Measurements from ENCODE around the gene PTGER2.

The PTGER2 gene, protein sequence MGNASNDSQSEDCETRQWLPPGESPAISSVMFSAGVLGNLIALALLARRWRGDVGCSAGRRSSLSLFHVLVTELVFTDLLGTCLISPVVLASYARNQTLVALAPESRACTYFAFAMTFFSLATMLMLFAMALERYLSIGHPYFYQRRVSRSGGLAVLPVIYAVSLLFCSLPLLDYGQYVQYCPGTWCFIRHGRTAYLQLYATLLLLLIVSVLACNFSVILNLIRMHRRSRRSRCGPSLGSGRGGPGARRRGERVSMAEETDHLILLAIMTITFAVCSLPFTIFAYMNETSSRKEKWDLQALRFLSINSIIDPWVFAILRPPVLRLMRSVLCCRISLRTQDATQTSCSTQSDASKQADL

GRCh38 chr14:52313903-52314594 lies at the start of gene PTGER2:
Gene PTGER2, plus strand, starts transcription at chr14:52314312. Its CDS starts 237 bp downstream, at chr14:52314549.
- DNase-seq, result peak in 2 of 3 experiments; percentile 93 to 94

GRCh38 chr14:52265253-52265652 lies 48.9 kb upstream of the PTGER2 start:
- DNase-seq, result no peak

DNA sequence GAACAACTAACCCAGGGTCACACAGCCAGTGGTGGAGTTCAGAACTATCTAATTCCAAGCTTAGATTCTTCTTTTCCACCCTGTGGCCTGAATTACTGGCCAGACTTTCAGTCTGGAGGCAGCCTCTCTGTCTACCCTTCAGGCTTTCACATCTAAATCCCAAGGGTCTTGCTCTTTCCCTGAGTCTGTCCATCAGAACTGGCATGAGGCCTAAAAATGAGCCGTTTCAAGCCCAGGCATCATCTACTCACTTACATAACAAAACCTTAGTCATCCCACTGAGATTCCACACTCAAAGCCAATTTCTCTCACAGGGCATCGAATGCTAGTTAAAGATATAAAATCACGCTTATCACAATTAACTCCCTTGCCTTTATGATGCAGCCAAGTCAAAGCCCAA lies 47.9 kb upstream of the PTGER2 start:
- no peak for DNase-seq

GRCh38 chr14:52266782-52267181 lies 47.3 kb upstream of the PTGER2 start:
- no peak for DNase-seq

- DNase-seq, result peak in 2 of 3 experiments; percentile 58 to 69
Observed at GRCh38 chr14:52267501-52268278, 46.4 kb upstream of the PTGER2 start, which contains the start of gene PTGDR. Gene PTGDR, plus strand, starts transcription at chr14:52267698. Its CDS starts 117 bp downstream, at chr14:52267815.

DNA sequence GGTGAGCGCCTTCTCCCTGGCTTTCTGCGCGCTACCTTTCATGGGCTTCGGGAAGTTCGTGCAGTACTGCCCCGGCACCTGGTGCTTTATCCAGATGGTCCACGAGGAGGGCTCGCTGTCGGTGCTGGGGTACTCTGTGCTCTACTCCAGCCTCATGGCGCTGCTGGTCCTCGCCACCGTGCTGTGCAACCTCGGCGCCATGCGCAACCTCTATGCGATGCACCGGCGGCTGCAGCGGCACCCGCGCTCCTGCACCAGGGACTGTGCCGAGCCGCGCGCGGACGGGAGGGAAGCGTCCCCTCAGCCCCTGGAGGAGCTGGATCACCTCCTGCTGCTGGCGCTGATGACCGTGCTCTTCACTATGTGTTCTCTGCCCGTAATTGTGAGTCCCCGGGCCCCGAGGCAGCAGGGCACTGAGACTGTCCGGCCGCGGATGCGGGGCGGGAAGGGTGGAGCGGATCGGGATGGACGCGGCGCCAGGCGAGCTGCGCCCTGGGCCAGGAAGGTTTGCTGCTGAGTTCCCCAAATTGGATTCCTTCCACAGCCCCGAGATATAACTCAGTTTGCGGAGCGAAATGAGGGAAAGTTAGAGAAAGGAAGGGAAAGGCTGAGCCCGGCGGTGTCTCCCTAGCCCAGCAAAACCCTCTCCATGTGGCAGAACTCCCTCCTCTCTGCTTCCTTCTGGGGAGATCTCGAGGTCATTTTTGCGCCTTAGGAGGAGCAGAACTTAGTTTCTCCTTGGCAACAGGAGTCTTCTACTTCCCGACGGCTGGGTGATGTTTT lies 45.6 kb upstream of the PTGER2 start:
- peak in 2 of 3 experiments; percentile 51 to 52 for DNase-seq

DNA sequence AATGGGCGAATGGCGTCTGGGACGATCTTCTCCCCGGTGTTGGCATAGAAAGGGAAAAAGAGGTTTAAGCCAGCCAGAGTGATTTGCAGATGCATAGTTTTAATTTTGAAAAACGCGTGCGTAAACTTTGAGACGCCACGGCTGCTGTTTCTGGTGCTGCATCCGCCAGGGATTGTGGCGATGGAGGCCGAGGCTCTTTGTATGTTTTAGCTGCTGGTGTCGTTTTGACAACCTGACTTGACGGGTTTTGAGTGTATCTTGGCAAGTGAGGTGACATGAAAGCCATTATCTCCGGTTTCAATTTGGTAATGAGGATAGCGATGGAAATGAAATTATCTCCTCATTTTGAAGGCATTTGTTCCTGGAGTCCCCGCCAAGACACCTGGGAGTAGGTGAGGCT lies 45.0 kb upstream of the PTGER2 start:
- no peak for DNase-seq

DNA sequence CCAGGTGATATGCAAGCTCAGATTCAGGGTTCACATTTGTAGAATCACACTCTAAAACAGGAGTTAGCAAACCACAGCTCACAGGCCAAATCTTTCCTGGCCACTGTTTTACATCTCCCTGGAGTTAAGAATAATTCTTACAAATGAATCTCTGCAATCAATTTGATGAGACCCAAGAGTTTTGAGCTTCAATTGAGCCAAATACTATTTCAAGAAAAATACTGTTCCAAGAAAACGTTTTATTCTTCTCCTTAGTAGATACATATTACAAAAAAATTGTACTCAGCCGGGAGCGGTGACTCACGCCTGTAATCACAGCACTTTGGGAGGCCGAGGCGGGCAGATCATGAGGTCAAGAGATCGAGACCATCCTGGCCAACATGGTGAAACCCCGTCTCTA lies 44.1 kb upstream of the PTGER2 start:
- no peak for DNase-seq

GRCh38 chr14:52271538-52271937 lies 42.6 kb upstream of the PTGER2 start:
- no peak for DNase-seq

DNA sequence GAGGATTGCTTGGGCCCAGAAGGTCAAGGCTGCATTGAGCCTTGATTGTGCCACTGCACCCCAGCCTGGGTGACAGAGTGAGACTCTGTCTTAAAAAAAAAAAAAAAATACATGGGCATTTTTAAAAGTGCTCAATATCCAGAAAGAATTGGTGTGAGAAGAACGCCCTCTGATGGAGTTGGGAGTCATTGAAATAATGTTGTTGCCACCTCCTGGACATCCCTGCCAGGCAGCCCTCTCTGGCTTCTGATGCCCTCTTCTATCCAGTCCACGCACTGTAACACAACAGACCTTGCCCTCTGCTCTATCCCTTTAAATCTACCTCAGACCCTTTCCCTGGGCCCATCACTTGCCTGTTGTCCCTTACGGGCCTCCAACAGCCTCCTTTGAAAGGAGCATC lies 41.7 kb upstream of the PTGER2 start:
- DNase-seq, result peak in 1 of 3 experiments; percentile 9

DNA sequence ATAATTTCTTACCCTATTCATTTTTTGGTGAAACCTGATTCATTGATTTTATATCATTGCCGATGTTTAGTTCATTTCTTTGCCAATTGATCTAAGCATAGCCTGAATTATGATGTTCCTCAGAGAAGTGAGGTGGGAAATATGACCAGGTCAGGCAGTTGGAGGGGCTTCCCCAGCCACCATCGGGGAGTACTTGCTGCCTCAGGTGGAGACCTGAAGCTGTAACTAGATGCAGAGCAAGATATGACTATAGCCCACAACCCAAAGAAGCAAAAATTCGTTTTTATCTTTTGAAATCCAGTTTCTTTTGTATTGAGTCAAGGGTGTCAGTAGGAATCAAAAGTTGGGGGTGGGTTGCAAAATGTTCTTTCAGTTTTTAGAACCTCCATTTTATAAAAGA lies 38.7 kb upstream of the PTGER2 start:
- DNase-seq, result no peak

DNA sequence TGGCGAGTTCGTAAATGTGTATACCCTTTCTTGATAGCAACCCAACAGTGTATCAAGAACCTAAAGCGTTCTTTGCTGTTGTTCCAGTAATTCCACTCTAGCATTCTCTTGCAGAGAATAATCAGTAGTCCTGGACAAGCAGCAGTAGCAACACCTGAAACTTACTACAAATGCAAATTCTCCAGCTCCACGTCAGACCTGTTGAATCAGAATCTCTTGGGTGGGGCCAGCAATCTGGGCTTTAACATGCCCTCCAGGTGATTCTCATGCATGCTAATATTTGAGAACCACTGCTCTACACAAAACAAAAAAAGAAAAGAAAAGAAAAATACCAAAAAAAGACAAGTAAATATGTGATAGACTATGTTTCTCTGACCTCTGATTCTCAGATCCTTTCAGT lies 36.6 kb upstream of the PTGER2 start:
- no peak for DNase-seq

GRCh38 chr14:52279408-52279807 lies 34.7 kb upstream of the PTGER2 start:
- DNase-seq, result peak in 1 of 3 experiments; percentile 47

DNA sequence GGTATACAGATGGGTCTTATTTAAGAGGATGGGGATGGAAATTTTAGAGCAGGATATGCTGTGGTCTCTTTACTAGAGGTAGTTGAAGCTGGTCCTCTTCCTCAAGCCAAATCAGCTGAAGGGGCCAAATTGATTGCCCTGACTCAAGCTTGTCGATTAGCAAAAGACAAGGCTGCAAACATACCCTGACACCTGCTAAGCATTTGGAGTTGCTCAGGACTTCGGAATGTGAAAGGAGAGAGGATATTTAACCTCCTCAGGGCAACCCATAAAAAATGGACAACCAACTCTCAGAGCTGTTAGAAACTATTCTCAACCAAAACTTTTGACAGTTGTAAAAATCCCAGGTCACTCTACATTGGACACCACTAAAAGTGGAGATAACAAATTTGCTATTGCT lies 31.0 kb upstream of the PTGER2 start:
- no peak for DNase-seq

- no peak for DNase-seq
Observed at GRCh38 chr14:52286661-52287649, 27.2 kb upstream of the PTGER2 start.

DNA sequence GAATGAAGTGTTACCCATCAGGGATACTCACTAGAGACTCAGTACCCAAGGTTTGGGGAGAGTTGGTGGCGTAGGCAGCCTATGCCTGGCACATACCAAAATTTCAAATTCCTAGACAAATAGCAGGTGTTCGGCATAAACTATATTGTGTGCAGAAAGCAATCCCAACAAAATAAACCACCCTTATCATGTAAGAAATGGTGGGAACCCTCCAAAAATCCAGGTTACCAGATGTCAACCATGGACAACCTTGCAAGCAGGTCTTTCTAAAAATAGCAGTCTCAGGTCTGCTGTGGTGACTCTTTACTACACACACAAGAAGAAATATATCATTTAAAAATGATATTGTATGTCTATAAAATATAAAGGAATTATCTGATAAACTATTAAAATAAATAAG lies 17.7 kb upstream of the PTGER2 start:
- DNase-seq, result no peak

DNA sequence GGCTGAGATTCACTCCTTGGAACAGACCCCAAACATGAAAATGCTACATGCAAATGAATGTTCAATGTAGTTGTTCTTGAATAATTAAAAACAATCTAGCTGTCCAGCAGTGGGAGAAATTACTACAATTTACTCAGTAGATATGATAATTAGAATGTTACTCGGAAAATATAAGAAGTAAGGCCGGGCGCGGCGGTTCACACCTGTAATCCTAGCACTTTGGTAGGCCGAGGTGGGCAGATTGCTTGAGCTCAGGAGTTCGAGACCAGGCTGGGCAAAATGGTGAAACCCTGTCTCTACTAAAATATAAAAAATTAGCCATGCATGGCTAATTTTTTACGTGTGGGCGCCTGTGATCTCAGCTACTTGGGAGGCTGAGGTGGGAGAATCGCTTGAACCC lies 15.3 kb upstream of the PTGER2 start:
- DNase-seq, result no peak

GRCh38 chr14:52299692-52300278 lies 14.3 kb upstream of the PTGER2 start:
- DNase-seq, result peak in 2 of 3 experiments; percentile 31 to 73

- no peak for DNase-seq
Observed at GRCh38 chr14:52303236-52303635, 10.9 kb upstream of the PTGER2 start.

DNA sequence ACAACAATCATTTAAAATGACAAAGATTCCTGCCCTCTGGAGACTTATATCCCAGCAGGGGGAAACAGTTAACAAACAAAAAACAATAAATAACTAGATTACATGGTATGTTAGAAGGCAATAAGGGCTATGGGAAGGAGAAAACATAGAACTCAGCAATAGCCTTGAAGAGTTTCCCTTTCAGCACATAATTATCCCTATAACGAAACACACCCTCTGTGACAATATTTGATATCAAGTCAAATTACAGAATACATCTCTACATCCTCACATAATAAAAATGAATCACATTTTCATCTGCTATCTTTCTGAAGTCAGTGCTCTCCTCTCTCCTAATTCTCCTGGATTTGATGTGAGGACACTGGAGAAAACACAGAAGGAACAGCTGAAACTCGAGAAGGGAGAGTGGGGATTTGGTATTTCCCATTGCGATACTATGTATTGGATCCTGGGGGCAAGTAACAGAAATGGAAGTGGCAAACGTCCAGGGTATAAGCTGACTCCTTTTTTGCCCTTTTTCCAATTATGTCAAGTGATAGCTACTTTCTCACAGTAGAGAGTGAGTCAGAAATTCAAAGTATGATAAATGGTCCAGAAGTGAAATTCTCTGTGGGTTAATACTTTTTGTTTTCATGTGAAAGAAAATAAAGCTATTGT lies 9.7 kb upstream of the PTGER2 start:
- no peak for DNase-seq

All from NCI-H1417 (cell line).